Activated T-helper 9 cell treated with anti-CD3 and anti-CD28 coated beads, Interleukin-2, amount 50 U/mL, for 16 hours (primary cell): ENCODE data around the gene CCDC47.

Experiments
- DNase-seq: peaks from one replicate; pipeline ENCODE4 v3.0.0-alpha.2; 2020; ENCODE audit warnings: low read depth

The CCDC47 gene

GRCh38 chr17:63783522-63783921 is 10.1 kb upstream of the CCDC47 start:
- no peak for DNase-seq

GRCh38 chr17:63780928-63781327 is 7.5 kb upstream of the CCDC47 start:
- DNase-seq = no peak

GRCh38 chr17:63780507-63780906 is 7.1 kb upstream of the CCDC47 start:
- no peak for DNase-seq

GRCh38 chr17:63775420-63775819 is 2.0 kb upstream of the CCDC47 start:
- no peak for DNase-seq

GRCh38 chr17:63774969-63775265 is 1.5 kb upstream of the CCDC47 start:
- no peak for DNase-seq

- DNase-seq = peak; percentile 87
Measured at GRCh38 chr17:63774141-63774968, 958 bp upstream of the CCDC47 start, which contains the start of gene DDX42. Gene DDX42 (plus strand): TSS chr17:63774170. CDS start chr17:63787050, 12,880 bp downstream.

GRCh38 chr17:63772801-63773271 is 561 bp downstream of the CCDC47 start:
- DNase-seq = no peak

- no peak for DNase-seq
Measured at GRCh38 chr17:63768433-63768832, 5.0 kb downstream of the CCDC47 start.

- DNase-seq = no peak
Measured at GRCh38 chr17:63766754-63767153, 6.6 kb downstream of the CCDC47 start.

- no peak for DNase-seq
Measured at GRCh38 chr17:63764716-63765115, 8.7 kb downstream of the CCDC47 start.

GRCh38 chr17:63762161-63763078 is 11.0 kb downstream of the CCDC47 start:
- no peak for DNase-seq

- DNase-seq = no peak
Measured at GRCh38 chr17:63760771-63761539, 12.4 kb downstream of the CCDC47 start.

GRCh38 chr17:63758428-63758827 is 15.0 kb downstream of the CCDC47 start:
- no peak for DNase-seq

GRCh38 chr17:63754046-63754445 is 19.4 kb downstream of the CCDC47 start:
- no peak for DNase-seq

GRCh38 chr17:63753215-63753614 is 20.2 kb downstream of the CCDC47 start:
- no peak for DNase-seq

GRCh38 chr17:63752707-63753106 is 20.7 kb downstream of the CCDC47 start:
- DNase-seq = no peak

- no peak for DNase-seq
Measured at GRCh38 chr17:63751806-63752205, 21.6 kb downstream of the CCDC47 start.

- peak; percentile 99 for DNase-seq
Measured at GRCh38 chr17:63741408-63742173, 31.8 kb downstream of the CCDC47 start, which contains the start of gene STRADA. Gene STRADA (minus strand): TSS chr17:63741799. CDS start chr17:63728369, 13,430 bp downstream.

GRCh38 chr17:63741143-63741407 is 32.3 kb downstream of the CCDC47 start:
- no peak for DNase-seq

GRCh38 chr17:63740464-63741142 is 32.8 kb downstream of the CCDC47 start:
- no peak for DNase-seq

- no peak for DNase-seq
Measured at GRCh38 chr17:63735691-63736090, 37.7 kb downstream of the CCDC47 start.
